ENCODE data around the gene A4GALT.
"Not testable (repeated sequence)": the region's sequence is repeated elsewhere in the genome, so short reads cannot be mapped to it uniquely, and the experiment has no call there.

The A4GALT gene

GRCh38 chr22:42686756-42687491 lies 33.7 kb downstream of the A4GALT start:
- no peak overlapping the region for H3K4me3 ChIP-seq (ENCODE audit: low read length)
- TF ChIP-seq ZNF274 (IDR thresholded peaks at IDR 0.05; ENCODE audit: low read depth, low read length): no peak

- H3K4me3 ChIP-seq (ENCODE audit: low read length): no peak overlapping the region
- no peak for TF ChIP-seq ZNF274 (IDR thresholded peaks at IDR 0.05; ENCODE audit: low read depth, low read length)
These were observed 34.6 kb downstream of the A4GALT start for GRCh38 chr22:42685941-42686653.

DNA sequence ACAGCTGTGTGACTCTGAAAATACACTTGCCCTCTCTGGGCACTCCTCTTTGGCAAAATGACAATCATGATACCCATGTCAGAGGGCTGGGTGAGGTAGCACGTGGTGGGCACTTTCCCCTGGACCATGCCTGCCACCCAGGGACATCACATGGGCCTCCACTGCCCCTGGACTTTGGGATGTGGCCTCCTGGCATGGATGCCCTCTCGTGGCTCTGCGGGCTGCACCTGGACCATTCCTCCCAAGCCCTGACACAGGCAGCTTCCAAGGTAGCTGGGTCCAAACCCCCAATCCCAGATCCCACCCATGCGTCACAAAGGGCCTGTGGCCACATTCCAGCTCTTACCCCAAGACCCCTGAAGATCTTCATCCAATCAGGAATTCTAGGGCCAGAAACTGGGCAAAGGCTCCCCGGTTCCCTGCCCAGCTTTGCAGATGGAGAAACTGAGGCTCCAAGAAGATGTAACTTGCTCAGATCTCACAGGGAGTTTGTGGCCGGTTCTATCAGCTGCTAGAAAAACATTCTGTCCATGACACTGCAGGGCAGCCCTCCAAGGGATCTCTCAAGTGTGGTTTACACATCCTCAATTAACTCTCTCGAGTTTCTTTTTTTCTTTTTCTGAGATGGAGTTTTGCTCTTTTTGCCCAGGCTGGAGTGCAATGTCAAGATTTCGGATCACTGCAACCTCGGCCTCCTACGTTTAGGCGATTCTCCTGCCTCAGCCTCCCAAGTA lies 36.0 kb downstream of the A4GALT start:
- no peak for TF ChIP-seq ZNF274 (IDR thresholded peaks at IDR 0.05; ENCODE audit: low read depth, low read length)
- H3K4me3 ChIP-seq (ENCODE audit: low read length): no peak overlapping the region

GRCh38 chr22:42683578-42684283 lies 36.9 kb downstream of the A4GALT start:
- no peak for TF ChIP-seq ZNF274 (IDR thresholded peaks at IDR 0.05; ENCODE audit: low read depth, low read length)

DNA sequence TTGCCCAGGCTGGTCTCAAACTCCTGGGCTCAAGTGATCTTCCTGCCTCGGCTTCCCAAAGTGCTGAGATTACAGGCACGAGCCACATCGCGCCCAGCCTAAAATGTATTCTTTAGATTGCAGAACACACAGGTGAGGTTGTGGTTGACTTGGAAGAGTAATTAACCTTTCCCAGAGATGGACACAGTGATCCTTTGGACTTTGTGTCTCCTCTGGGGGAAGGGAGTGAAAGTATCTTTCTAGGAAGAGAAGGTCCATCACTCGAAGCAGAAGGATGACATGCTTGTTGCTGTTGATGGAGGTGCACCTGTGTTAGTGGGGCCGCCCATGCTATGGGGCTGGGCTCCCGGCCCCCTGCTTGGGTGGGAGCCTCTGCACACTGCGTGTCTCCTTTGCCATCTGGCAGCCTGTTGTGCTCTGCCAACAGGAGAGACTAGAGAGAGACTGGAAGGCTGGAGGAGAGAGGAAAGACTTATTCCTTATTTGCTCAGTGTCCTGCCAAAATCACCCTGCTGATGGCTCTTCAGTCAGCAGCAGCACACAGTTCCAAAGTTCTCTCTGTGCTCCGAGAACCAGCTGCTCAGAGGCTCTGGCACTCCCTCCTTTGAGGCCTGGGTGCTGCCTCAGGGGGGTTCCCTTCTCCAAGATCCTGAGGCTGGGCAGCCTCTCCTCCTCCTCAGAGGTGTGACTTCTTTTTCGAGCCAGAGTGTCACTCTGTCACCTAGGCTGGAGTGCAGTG lies 38.4 kb downstream of the A4GALT start:
- no peak for TF ChIP-seq ZNF274 (IDR thresholded peaks at IDR 0.05; ENCODE audit: low read depth, low read length)
- H3K4me3 ChIP-seq (ENCODE audit: low read length): no peak overlapping the region

More at GRCh38 chr22:42683578-42684283, 36.9 kb downstream of the A4GALT start:
- no peak overlapping the region for H3K4me3 ChIP-seq (ENCODE audit: low read length)

GRCh38 chr22:42680648-42681047 lies 40.0 kb downstream of the A4GALT start:
- TF ChIP-seq ZNF274 (IDR thresholded peaks at IDR 0.05; ENCODE audit: low read depth, low read length): no peak
- no peak overlapping the region for H3K4me3 ChIP-seq (ENCODE audit: low read length)

GRCh38 chr22:42679691-42680090 lies 41.0 kb downstream of the A4GALT start:
- no peak for TF ChIP-seq ZNF274 (IDR thresholded peaks at IDR 0.05; ENCODE audit: low read depth, low read length)
- no peak overlapping the region for H3K4me3 ChIP-seq (ENCODE audit: low read length)

- TF ChIP-seq ZNF274 (IDR thresholded peaks at IDR 0.05; ENCODE audit: low read depth, low read length): no peak
- H3K4me3 ChIP-seq (ENCODE audit: low read length): no peak overlapping the region
These were observed 41.8 kb downstream of the A4GALT start for GRCh38 chr22:42678894-42679293.

DNA sequence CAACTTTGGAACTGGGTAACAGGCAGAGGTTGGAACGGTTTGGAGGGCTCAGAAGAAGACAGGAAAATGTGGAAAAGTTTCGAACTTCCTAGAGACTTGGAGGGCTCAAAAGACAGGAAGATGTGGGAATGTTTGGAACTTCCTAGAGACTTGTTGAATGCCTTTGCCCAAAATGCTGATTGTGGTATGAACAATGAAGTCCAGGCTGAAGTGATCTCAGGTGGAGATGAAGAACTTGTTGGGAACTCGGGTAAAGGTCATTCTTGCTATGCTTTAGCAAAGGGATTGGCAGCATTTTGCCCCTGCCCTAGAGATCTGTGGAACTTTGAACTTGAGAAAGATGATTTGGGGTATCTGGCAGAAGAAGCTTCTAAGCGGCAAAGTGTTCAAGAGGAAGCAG lies 42.7 kb downstream of the A4GALT start:
- not testable (repeated sequence) for H3K4me3 ChIP-seq (ENCODE audit: low read length)

DNA sequence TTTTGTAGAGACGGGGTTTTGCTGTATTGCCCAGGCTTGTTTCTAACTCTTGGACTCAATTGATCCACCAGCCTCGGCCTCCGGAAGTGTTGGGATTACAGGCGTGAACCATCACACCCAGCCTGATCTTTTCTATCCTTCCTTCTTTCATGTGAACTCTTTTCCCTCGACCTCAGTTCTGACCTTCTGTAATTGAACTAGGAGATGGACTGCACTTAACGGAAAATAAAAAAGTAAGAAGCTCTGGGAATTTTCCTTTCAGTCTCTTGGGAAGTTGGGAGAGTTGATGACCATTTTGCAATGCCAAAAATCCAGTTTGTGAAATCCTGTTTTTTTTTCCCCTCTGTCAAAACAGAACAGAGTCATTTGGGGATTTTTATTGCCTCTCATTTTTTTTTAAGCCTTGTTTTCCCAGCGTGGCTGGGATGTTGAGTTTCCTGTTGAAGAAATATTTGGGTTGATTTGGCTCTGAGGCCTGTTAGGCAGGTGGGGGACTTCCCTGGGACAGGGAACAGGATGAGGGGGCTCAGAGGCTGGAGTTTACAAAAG lies 44.5 kb downstream of the A4GALT start:
- TF ChIP-seq ZNF274 (IDR thresholded peaks at IDR 0.05; ENCODE audit: low read depth, low read length): no peak

GRCh38 chr22:42673898-42674401 lies 46.7 kb downstream of the A4GALT start:
- no peak for TF ChIP-seq ZNF274 (IDR thresholded peaks at IDR 0.05; ENCODE audit: low read depth, low read length)
- no peak overlapping the region for H3K4me3 ChIP-seq (ENCODE audit: low read length)

More for the DNA sequence above, 44.5 kb downstream of the A4GALT start:
- no peak overlapping the region for H3K4me3 ChIP-seq (ENCODE audit: low read length)

GRCh38 chr22:42673071-42673470 lies 47.6 kb downstream of the A4GALT start:
- H3K4me3 ChIP-seq (ENCODE audit: low read length): not testable (repeated sequence)

Data from GM08714 (cell line).